ENCODE results near the gene B4GALT5. TPM values are rescaled to one million over a fixed set of nuclear protein-coding genes. Genes with fewer than 3 reads are reported as not detected.

The B4GALT5 gene
- total RNA-seq, 2 experiments from 2014 or later = 9.8 to 18.8 TPM

GRCh38 chr20:49631856-49632418, 81.7 kb downstream of the B4GALT5 start:
- peaks cover 19% of the 10 kb centered on the region; the same call in 1 of the 2 replicates for H3K9me3 ChIP-seq (ENCODE audit: low read length)
- no peaks in the 10 kb centered on the region for H4K20me1 ChIP-seq (ENCODE audit: insufficient read depth, low read length)
- H3K4me3 ChIP-seq (ENCODE audit: low read depth, low read length, poor library complexity, severe bottlenecking) = peak overlapping the region; percentile 59
- peak; percentile 30 for DNase-seq (ENCODE audit: low spot score)
- H3K4me2 ChIP-seq (ENCODE audit: low read length) = peak overlapping the region; percentile 86
- no TSS peak for BruUV-seq (replicated peaks)
- intact Hi-C loops (cut with micrococcal nuclease; ENCODE audit: unreplicated experiment) = loop anchor here (2.0 to 5.0 kb wide), 3 partner anchors 80 to 190 kb away; partner anchors contain the start of gene B4GALT5
- H3K27ac ChIP-seq (ENCODE audit: low read depth, low read length, poor library complexity, severe bottlenecking) = peak overlapping the region; percentile 91
- no peaks in the 10 kb centered on the region for H3K9me2 ChIP-seq (ENCODE audit: insufficient read depth, low read length)
- peak overlapping the region; percentile 11; the same call in 1 of the 2 replicates for H2AFZ ChIP-seq (ENCODE audit: low read length)
- ChIA-PET POLR2A (interaction anchor here (0.6 to 3.6 kb wide), 4 partner anchors 9 to 144 kb away, joined by 3 to 19 read pairs (median 4); no protein-coding TSS in a partner anchor), CTCF (ENCODE audit: unreplicated experiment) (no interaction called here)
- TF ChIP-seq EZH2phosphoT487 (IDR thresholded peaks at IDR 0.05; ENCODE audit: borderline replicate concordance, low read depth, low read length) (no peak), CTCF (conservative IDR thresholded peaks at IDR 0.05; ENCODE audit: low read length) (no peak; the same call in 1 of the 2 replicates)
- peaks cover 45% of the 10 kb centered on the region for H3K36me3 ChIP-seq (ENCODE audit: insufficient read depth, low read length)
- H3K79me2 ChIP-seq (ENCODE audit: insufficient read depth, low read depth, low read length) = peaks cover 4% of the 10 kb centered on the region; the same call in 1 of the 2 replicates
- H3K4me1 ChIP-seq (ENCODE audit: insufficient read depth, low read length, poor library complexity, severe bottlenecking) = peaks cover 97% of the 10 kb centered on the region

- Histone ChIP-seq H2AFZ (ENCODE audit: low read length) (peak overlapping the region; percentile 19; the same call in 1 of the 2 replicates), H3K27ac (ENCODE audit: low read depth, low read length, poor library complexity, severe bottlenecking) (peak overlapping the region; percentile 91), H3K4me3 (ENCODE audit: low read depth, low read length, poor library complexity, severe bottlenecking) (peak overlapping the region; percentile 59), H4K20me1 (ENCODE audit: insufficient read depth, low read length) (no peaks in the 10 kb centered on the region), H3K36me3 (ENCODE audit: insufficient read depth, low read length) (peaks cover 39% of the 10 kb centered on the region), H3K9me2 (ENCODE audit: insufficient read depth, low read length) (no peaks in the 10 kb centered on the region), H3K4me1 (ENCODE audit: insufficient read depth, low read length, poor library complexity, severe bottlenecking) (peaks cover 97% of the 10 kb centered on the region), H3K9me3 (ENCODE audit: low read length) (peaks cover 19% of the 10 kb centered on the region; the same call in 1 of the 2 replicates), H3K4me2 (ENCODE audit: low read length) (peak overlapping the region; percentile 86), H3K79me2 (ENCODE audit: insufficient read depth, low read depth, low read length) (peaks cover 4% of the 10 kb centered on the region; the same call in 1 of the 2 replicates)
- ChIA-PET POLR2A (interaction anchor here (0.7 to 2.1 kb wide), 6 partner anchors 9 to 123 kb away, joined by 3 to 14 read pairs (median 6); no protein-coding TSS in a partner anchor), CTCF (ENCODE audit: unreplicated experiment) (no interaction called here)
- no TSS peak for BruUV-seq (replicated peaks)
- no peak for TF ChIP-seq CTCF (conservative IDR thresholded peaks at IDR 0.05; ENCODE audit: low read length)
- peak; percentile 26 for DNase-seq (ENCODE audit: low spot score)
- intact Hi-C loops (cut with micrococcal nuclease; ENCODE audit: unreplicated experiment) = loop anchor here (2.0 to 5.0 kb wide), 3 partner anchors 81 to 191 kb away; partner anchors contain the start of gene B4GALT5
These were observed 82.5 kb downstream of the B4GALT5 start for GRCh38 chr20:49631061-49631716.
